Neuron (in vitro differentiated cells): ENCODE measurements around the gene ZNF536.

Source experiments
- H2AFZ ChIP-seq: one replicate; pipeline ENCODE4 v1.6.1; 2013; ENCODE audit warnings: low read depth, mild to moderate bottlenecking, inconsistent platforms, low read length, moderate library complexity
- H3K27me3 ChIP-seq: one replicate; pipeline ENCODE4 v1.6.1; 2013; ENCODE audit warnings: low read length; ENCODE audit not compliant: insufficient read depth
- H3K36me3 ChIP-seq: one replicate; pipeline ENCODE4 v1.6.1; 2013; ENCODE audit warnings: low read length; ENCODE audit not compliant: insufficient read depth
- H3K4me1 ChIP-seq: one replicate; pipeline ENCODE4 v1.6.1; 2013; ENCODE audit warnings: low read length; ENCODE audit not compliant: insufficient read depth
- H3K4me3 ChIP-seq: 2 replicates; pipeline ENCODE4 v1.5.1; 2013; ENCODE audit warnings: mild to moderate bottlenecking, low read length, moderate library complexity
- H3K9me3 ChIP-seq: one replicate; pipeline ENCODE4 v1.6.1; 2013; ENCODE audit warnings: low read length

The ZNF536 gene

GRCh38 chr19:30584090-30584489, 211.9 kb downstream of the ZNF536 start:
- no peaks in the 10 kb centered on the region for H3K27me3 ChIP-seq
- no peak overlapping the region for H3K4me3 ChIP-seq
- no peaks in the 10 kb centered on the region for H3K9me3 ChIP-seq
- H3K36me3 ChIP-seq = no peaks in the 10 kb centered on the region
- no peak overlapping the region for H2AFZ ChIP-seq
- H3K4me1 ChIP-seq = no peaks in the 10 kb centered on the region

GRCh38 chr19:30587869-30588268, 215.7 kb downstream of the ZNF536 start:
- H3K36me3 ChIP-seq = no peaks in the 10 kb centered on the region
- peaks cover 6% of the 10 kb centered on the region for H3K4me1 ChIP-seq
- no peaks in the 10 kb centered on the region for H3K27me3 ChIP-seq
- no peaks in the 10 kb centered on the region for H3K9me3 ChIP-seq
- H3K4me3 ChIP-seq = no peak overlapping the region
- H2AFZ ChIP-seq = no peak overlapping the region

- H3K4me3 ChIP-seq = no peak overlapping the region
- H3K27me3 ChIP-seq = no peaks in the 10 kb centered on the region
- no peaks in the 10 kb centered on the region for H3K36me3 ChIP-seq
- no peaks in the 10 kb centered on the region for H3K9me3 ChIP-seq
- peaks cover 24% of the 10 kb centered on the region for H3K4me1 ChIP-seq
- no peak overlapping the region for H2AFZ ChIP-seq
Observed at GRCh38 chr19:30590596-30591229, 218.5 kb downstream of the ZNF536 start.

- no peaks in the 10 kb centered on the region for H3K36me3 ChIP-seq
- no peak overlapping the region for H2AFZ ChIP-seq
- H3K4me3 ChIP-seq = no peak overlapping the region
- H3K4me1 ChIP-seq = peaks cover 43% of the 10 kb centered on the region
- H3K9me3 ChIP-seq = no peaks in the 10 kb centered on the region
- no peaks in the 10 kb centered on the region for H3K27me3 ChIP-seq
Observed at GRCh38 chr19:30593356-30593755, 221.2 kb downstream of the ZNF536 start.

DNA sequence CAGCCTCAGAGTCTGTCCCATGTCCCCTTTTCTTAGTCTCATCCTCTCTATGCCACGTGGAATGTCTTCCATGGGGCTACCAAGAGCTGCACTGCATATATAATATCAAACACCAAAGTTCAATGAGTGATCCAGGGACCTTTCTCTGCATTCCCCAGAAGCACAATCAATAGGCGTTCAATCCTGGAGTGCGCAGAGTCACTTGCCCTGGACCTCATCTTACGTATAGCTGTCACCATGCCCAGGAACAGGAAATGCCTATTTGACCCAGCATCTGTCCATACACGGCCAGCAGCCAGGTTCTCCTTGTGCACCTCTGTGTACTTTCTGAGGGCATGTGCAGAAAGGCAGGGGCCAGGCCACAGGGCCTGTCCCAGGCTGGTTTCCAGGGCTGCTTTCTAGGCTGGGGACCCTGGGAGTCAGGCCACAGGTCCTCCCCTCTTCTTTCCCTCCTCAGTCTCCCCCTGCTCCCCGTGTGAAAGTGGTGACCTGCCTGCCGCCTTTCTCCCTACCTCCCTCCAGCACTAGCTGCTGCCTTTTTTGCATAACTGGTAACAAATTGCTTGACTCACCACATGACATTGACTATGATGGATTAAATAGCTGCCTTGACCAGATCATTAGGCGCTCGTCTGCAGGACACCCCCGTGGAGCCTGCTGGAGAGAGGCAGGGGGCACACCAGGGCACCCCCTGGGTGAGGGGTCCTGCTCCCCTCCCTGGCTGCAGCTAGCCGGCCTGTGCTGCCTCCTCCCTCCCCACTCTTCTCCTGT, 222.0 kb downstream of the ZNF536 start:
- Histone ChIP-seq H3K27me3 (no peaks in the 10 kb centered on the region), H3K4me1 (peaks cover 47% of the 10 kb centered on the region)

GRCh38 chr19:30596268-30596667, 224.1 kb downstream of the ZNF536 start:
- Histone ChIP-seq H2AFZ (no peak overlapping the region), H3K36me3 (no peaks in the 10 kb centered on the region), H3K27me3 (no peaks in the 10 kb centered on the region), H3K4me3 (no peak overlapping the region), H3K9me3 (no peaks in the 10 kb centered on the region), H3K4me1 (peaks cover 48% of the 10 kb centered on the region)

More for the DNA sequence above, 222.0 kb downstream of the ZNF536 start:
- H3K9me3 ChIP-seq = no peaks in the 10 kb centered on the region
- no peak overlapping the region for H3K4me3 ChIP-seq
- no peaks in the 10 kb centered on the region for H3K36me3 ChIP-seq
- no peak overlapping the region for H2AFZ ChIP-seq

- no peaks in the 10 kb centered on the region for H3K27me3 ChIP-seq
- no peak overlapping the region for H3K4me3 ChIP-seq
- no peak overlapping the region for H2AFZ ChIP-seq
- H3K9me3 ChIP-seq = no peaks in the 10 kb centered on the region
- H3K4me1 ChIP-seq = peaks cover 48% of the 10 kb centered on the region
- no peaks in the 10 kb centered on the region for H3K36me3 ChIP-seq
Observed at GRCh38 chr19:30596813-30597399, 224.7 kb downstream of the ZNF536 start.

DNA sequence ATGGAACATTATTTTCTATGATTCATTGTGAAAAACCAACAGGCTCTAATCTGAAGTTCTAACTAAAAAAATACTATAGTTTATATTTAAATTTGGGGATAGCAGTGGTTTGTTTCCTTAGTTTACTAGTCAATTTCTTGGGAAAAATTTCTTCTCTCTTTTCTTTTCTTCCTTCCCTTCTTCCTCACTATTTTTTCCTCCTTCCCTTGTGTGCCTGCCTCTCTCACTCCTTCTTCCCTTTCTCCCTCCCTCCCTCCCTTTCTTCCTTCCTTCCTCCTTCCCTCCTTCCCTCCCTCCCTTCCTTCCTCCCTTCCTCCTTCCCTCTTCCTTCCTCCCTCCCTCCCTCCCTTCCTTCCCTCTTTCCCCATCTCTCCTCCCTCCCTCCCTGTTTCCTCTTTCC, 226.5 kb downstream of the ZNF536 start:
- no peak overlapping the region for H3K4me3 ChIP-seq
- H2AFZ ChIP-seq = no peak overlapping the region
- H3K27me3 ChIP-seq = no peaks in the 10 kb centered on the region
- peaks cover 46% of the 10 kb centered on the region for H3K4me1 ChIP-seq
- H3K36me3 ChIP-seq = no peaks in the 10 kb centered on the region
- H3K9me3 ChIP-seq = no peaks in the 10 kb centered on the region

- H3K36me3 ChIP-seq = no peaks in the 10 kb centered on the region
- peaks cover 22% of the 10 kb centered on the region for H3K4me1 ChIP-seq
- no peaks in the 10 kb centered on the region for H3K9me3 ChIP-seq
- H3K27me3 ChIP-seq = no peaks in the 10 kb centered on the region
- H2AFZ ChIP-seq = no peak overlapping the region
- H3K4me3 ChIP-seq = no peak overlapping the region
Observed at GRCh38 chr19:30602661-30603350, 230.6 kb downstream of the ZNF536 start.

DNA sequence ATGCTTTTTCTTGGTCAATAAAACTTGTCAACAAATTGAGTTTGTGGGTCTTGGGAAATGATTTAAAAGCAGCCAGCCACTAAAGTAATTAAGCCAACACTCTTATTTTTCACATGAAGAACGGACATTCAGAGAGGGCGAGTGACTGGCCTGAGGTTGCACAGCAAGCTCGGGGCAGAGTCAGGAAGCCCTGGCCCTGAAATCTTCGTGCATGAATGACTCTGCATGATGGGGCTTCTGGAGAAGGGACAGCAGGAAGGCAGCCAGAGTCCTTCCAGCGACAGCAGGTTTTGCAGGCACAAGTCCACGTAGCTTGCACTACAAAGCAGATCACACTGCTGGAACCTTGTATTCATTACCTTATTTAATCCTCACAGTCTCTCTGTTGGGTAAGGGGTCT, 232.5 kb downstream of the ZNF536 start:
- Histone ChIP-seq H3K9me3 (no peaks in the 10 kb centered on the region), H2AFZ (no peak overlapping the region), H3K27me3 (no peaks in the 10 kb centered on the region), H3K36me3 (no peaks in the 10 kb centered on the region), H3K4me3 (no peak overlapping the region), H3K4me1 (peaks cover 7% of the 10 kb centered on the region)

DNA sequence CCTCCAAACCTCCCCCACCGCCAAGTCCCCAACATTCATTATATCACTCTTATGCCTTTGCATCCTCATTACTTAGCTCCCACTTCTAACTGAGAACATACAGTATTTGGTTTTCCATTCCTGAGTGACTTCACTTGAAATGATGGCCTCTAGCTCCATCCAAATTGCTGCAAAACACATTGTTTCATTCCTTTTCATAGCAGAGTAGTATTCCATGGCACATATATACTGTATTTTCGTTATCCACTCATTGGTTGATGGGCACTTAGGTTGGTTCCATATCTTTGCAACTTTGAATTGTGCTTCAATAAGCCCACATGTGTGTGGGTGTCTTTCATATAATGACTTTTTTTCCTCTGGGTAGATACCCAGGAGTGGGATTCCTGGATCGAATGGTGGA, 233.1 kb downstream of the ZNF536 start:
- H3K36me3 ChIP-seq = no peaks in the 10 kb centered on the region
- no peaks in the 10 kb centered on the region for H3K9me3 ChIP-seq
- no peaks in the 10 kb centered on the region for H3K27me3 ChIP-seq
- no peak overlapping the region for H2AFZ ChIP-seq
- no peak overlapping the region for H3K4me3 ChIP-seq
- peaks cover 6% of the 10 kb centered on the region for H3K4me1 ChIP-seq

DNA sequence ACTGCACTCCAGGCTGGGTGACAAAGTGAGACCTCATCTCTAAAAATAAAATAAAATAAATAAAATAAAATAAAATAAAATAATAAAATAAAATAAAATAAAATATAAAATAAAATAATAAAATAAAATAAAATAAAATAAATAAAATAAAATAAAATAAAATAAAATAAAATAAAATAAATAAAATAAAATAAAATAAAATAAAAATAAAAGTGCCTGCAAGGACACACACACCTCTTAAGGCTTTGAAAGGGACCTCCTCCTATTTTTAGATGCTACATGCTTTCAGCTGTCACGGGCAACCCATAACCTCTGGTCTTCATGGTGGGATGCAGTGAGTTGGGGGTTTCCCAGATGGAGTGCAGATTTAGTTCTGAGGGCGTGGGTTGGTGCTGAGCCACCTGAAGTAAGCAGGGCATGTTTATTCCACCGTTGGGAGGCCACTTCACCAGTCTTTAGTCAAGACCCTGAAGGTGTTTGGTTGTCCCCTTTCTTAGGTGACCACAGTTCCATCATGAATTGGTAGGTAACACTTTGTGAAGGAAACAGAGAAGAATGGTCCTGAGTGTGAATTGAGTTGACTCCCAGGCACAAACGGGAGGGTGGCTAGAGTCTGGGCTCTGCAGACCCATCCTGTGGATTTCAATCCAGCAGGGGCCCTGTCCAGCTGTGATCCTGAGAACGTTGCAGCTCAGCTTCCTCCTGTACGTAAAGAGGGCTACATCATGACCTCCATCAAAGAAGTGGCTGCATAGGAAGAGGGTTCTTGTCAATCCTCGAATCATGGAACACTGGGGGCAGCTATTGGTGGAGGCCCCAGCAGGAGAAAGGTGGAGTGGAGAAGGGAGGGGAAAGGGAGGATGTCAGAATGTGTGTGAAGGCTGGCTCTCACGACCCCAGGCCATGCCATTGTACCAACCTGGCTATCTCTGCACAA, 234.2 kb downstream of the ZNF536 start:
- no peaks in the 10 kb centered on the region for H3K9me3 ChIP-seq
- H3K36me3 ChIP-seq = no peaks in the 10 kb centered on the region
- H3K4me3 ChIP-seq = no peak overlapping the region
- no peak overlapping the region for H2AFZ ChIP-seq
- no peaks in the 10 kb centered on the region for H3K27me3 ChIP-seq
- peaks cover 6% of the 10 kb centered on the region for H3K4me1 ChIP-seq
